H1 (cell line): ENCODE measurements around the gene MDC1. TPM values are rescaled to one million over a fixed set of nuclear protein-coding genes. Genes with fewer than 3 reads are reported as not detected.

Experiments used
- BCL11A ChIP-seq, 2 experiments: IDR thresholded peaks; one replicate each; pipeline ENCODE4 v1.6.1; 2011; ENCODE audit warnings: low read depth in 2 of 2, low read length in 2 of 2, mild to moderate bottlenecking in 2 of 2
- JUND ChIP-seq: IDR thresholded peaks from 2 replicates; pipeline ENCODE4 v1.6.1; 2011; ENCODE audit warnings: mild to moderate bottlenecking, improper control_type of control experiment, low read length
- MAX ChIP-seq: IDR thresholded peaks from 2 replicates; pipeline ENCODE4 v1.6.1; 2012; ENCODE audit warnings: inconsistent platforms
- SP4 ChIP-seq: IDR thresholded peaks from 2 replicates; pipeline ENCODE4 v1.6.1; 2012; ENCODE audit warnings: low read length, inconsistent platforms
- TBP ChIP-seq: IDR thresholded peaks from 2 replicates; pipeline ENCODE4 v1.6.1; 2011; ENCODE audit warnings: low read depth, low read length, improper control_type of control experiment
- USF2 ChIP-seq: IDR thresholded peaks from 2 replicates; pipeline ENCODE4 v1.6.1; 2011; ENCODE audit warnings: low read length, improper control_type of control experiment
- polyA plus RNA-seq, 7 experiments: library from polyadenylated mRNA; depleted of rRNA in 3 of 7; stranded (reverse) in 5 of 7; unstranded in 2 of 7; fragments of >200 nt in 5 of 7; fragments of 200-250 nt in 2 of 7; gene quantifications; 1 replicate in 5 of 7; 2 replicates in 1 of 7; 4 replicates in 1 of 7; pipeline versions ENCODE4 v1.2.1 to v1.2.3, GENCODE V29; 2011 to 2013; ENCODE audit warnings: missing spikeins in 2 of 7, mixed read lengths in 2 of 7
- total RNA-seq: library from RNA; stranded (reverse); fragmentation: NEBNext Ultra II Directional; extraction: Animal tissue kit (Norgen Biotek cat#: 25700); gene quantifications from 2 replicates; pipeline ENCODE4 v1.2.1, GENCODE V29; 2021

The MDC1 gene
- total and polyA plus RNA-seq, 2 of the 8 experiments (the other 6 are each of a cell fraction or from before 2014, with no cell fraction given) = 29.9 to 81.1 TPM

- TF ChIP-seq MAX (no peak), JUND (no peak), SP4 (no peak), BCL11A (IDR thresholded peaks at IDR 0.05; ENCODE audit: low read depth in 2 of 2, low read length in 2 of 2) (no peak), TBP (no peak), USF2 (no peak)
These were observed 4.6 kb downstream of the MDC1 start (continued) for GRCh38 chr6:30712441-30712945.
